HG03460 (cell line): ENCODE results near the gene MAP7D3.

Experiments
- ATAC-seq: cut with Tn5 transposase; IDR thresholded peaks from one replicate; pipeline ENCODE4 v1.9.1; 2021; ENCODE audit not compliant: unreplicated experiment

MAP7D3 gene

DNA sequence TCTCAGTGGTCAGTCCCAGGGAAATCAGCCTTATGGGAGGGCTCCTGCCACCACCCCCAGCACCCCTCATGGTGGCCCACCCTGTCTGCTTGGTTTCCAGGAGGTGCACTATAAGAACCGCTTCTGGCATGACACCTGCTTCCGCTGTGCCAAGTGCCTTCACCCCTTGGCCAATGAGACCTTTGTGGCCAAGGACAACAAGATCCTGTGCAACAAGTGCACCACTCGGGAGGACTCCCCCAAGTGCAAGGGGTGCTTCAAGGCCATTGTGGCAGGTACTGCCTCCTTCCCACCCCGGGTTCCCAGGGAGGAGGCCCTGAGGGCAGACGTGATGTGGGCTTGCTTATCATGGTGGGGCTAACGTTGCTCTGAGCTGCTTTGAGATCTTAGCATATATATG lies 44.3 kb downstream of the MAP7D3 start:
- ATAC-seq = no peak

DNA sequence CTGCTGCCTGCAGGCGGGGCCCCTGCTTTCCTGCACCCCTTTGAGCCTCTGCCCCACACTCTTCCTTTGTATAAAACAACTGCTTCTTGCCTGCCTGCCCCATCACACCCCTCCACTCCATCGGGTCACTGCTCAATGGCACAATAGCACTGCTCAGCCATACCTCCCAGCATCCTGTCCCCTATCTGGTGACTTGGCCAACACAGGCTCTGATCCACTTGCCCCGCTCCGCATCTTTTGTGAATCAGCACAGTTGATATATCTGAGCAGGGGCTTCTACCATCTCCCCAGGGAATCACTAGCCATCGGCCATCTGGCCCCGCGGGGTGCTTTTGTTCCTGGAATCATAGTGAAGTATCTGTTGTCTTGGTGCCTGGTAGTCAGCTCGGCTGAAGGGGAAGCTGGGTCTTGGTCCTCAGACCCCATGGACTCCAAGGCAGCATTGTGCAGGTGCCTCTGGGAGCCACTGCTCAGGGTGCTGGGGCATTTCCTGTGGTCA lies 45.3 kb downstream of the MAP7D3 start:
- no peak for ATAC-seq

DNA sequence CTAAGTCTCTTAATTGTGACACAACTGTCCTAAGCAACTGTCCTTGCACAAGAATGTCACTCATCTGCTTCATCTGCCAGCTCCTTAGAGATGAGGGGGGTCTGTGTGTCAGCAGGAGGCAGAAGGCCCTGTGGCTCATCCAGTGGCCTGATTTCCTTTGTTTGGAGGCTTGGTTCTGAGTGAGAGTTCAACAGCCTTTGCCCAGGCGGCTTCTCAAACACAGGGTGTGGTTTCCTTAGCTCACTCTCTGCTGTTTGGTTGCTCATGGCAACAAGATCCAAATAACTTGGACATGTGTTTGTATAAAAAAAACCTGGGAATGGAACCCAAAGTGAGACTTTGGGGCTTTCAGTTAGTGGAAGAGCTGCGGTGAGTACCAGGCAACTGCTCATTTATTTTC lies 46.6 kb downstream of the MAP7D3 start:
- ATAC-seq = no peak

DNA sequence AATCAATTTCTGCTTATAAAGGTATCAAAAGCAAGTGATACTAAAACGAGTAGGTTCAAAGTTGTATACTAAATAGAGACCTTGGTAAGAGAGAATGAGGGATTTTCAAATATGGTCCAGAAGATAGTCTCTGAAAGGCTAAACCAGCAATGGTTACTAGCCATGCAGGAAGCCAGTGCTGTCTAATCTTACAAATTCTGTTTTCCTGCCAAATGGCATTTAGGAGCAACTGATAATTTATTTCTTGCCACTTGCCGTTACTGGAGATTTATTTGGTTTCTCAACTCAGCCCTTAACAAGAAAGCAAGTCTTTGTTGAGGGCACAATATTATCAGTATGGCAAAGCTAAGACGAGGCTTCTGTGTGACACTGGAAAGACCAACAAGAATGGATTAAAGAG lies 47.2 kb downstream of the MAP7D3 start:
- no peak for ATAC-seq

DNA sequence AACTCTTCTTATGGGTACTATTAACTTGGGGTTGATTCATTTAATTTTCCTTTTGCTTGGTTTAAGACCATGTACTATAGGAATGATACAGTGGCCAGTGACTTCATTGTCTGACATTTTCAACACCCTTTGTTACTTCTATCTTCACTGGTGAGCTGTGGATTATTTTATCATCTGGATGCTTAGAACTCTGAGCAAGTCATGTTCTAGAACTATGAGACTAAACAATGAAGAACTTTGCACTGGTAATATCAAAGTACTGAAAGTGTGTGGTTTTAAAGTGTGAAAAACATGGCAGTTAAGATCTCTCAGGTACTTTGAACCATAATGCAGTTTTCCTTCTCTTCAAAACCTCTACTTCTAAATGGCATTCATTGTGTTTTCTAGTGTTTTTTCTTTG lies 47.8 kb downstream of the MAP7D3 start:
- no peak for ATAC-seq

DNA sequence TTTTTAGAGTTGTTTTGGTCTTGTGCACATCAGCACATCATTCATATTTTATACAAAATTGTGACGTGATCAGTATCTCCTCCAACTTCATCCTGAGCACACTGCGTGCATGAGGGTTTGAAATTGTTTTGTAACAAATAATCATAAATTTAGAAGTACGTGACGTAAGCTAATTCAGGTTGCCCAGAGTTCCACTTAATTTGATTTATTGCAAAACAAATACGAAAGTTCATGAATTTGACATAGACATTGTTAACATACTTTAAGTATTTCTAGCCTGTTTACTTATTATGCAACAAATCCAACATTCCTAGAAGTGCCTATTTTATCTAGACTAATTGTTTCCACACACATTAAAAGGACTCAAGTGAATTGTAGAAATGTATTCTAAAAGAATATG lies 48.3 kb downstream of the MAP7D3 start:
- ATAC-seq = no peak

DNA sequence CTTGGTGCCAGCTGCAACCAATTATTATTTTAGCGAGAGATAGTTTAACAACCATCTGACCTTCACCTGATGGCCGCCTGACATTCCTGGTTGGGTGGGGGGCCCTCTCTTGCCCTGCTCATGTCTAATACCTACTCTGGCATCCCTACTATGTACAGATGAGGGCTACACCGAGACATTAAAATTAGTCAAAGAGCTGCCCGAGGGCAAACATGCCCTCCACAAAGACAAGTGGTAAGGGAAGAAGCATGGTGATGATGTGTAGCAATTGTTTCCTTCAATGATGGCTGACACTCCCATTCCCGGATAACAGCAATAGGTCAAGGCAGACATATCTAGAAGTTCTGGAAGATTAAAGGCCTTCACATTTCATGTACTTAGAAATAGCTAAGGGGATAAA lies 49.6 kb downstream of the MAP7D3 start:
- ATAC-seq = no peak

DNA sequence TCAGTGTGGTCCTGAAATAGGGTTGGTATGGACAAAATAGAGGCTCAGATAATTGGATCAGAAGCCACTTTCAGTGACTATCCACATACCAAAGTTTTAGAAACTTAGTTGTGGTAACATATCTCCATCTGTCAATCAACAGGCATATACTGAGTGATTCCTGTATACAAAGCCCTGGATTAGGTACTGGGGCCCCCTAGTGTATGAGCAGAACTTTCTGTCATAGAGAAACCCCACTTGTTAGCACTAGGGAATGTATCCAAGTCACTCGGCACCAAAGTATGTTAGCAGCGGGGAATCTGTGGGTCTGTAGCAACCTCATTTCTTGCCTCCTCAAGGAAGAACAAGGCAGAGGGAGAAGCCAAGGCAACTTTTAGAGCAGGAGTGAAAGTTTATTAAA lies 50.7 kb downstream of the MAP7D3 start:
- ATAC-seq = no peak

DNA sequence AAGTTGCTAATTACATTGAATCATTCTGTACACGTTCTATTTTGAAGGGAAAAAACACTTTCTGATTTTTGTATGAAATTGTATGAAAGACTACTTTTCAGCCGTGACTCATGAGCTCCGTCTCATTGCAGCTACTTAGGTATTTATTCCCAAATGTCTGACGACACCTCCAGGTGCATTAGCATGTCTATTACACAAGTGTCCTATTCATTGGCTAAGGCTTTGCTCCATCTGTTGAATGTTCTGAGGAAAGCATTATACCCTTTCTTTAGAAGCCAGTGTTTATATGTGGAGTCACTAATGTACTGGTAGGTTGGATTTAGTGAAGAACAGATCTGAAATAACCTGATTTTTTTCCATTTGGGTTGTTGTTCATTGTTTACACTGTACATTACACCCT lies 51.8 kb downstream of the MAP7D3 start:
- ATAC-seq = no peak

DNA sequence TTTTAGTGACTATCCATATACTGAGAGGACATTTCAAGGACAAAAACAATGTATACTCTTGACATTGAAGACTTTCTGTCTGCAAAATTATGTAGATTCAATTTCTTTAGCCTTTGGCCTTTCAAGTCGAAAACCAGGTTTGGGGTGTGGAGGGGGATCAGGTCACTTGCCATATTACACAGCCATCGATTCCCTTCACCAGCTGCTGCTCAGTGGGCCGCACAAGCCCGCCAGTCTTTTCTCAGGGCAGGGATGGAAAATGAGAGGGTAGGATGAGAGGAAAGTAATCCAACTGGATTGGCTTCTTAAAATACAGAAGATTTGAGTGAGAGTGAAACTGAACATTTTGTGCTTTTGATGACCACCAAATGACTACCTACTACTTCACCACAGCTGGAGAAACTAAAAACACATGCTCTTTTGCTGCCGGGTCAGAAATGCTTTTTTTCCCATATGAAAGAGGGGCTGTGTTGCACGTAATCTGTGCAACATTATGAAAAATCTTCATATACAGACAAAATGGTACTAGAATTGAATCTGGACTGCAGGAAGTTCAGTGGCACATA lies 52.4 kb downstream of the MAP7D3 start:
- no peak for ATAC-seq

DNA sequence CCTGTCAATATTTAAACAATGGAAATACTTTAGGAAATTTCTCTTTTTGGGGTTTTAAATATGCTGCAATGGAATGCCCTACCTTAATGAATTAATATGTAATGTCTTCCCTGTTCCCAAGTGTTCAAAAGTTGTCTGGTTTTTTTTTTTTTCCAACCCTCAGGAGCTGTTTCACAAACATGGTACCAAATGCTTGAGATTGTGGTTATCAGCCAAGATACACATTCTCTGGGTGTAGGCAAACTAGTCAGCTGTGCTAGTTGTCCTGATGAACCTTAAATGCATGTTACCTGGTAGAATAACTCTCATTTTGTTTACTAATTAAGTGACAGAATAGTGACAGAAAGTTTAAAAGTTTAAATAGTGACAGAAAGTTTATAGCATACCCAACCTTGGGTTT lies 53.2 kb downstream of the MAP7D3 start:
- ATAC-seq = no peak

DNA sequence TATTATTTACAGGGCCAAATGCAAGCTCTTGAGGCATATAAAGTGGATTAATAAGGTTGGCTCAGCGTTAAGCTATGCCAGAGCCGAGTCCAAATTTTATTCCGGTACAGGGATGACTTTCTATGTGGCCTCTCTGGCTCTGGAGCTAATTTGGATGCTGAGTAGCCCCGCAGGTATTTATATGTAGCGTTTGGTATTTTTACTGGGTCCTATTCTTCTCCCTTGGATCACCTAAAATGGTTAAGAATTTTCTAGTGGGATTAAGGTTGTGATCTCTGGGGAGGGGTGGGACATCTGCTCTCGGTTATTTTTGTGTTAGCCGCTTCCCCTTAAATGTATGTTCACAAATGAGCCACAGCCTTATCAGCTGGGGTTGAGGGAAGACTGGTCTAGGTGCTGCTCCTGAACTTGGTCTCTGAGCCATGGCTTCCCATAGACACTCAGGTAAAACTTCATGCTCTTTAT lies 54.5 kb downstream of the MAP7D3 start:
- no peak for ATAC-seq

DNA sequence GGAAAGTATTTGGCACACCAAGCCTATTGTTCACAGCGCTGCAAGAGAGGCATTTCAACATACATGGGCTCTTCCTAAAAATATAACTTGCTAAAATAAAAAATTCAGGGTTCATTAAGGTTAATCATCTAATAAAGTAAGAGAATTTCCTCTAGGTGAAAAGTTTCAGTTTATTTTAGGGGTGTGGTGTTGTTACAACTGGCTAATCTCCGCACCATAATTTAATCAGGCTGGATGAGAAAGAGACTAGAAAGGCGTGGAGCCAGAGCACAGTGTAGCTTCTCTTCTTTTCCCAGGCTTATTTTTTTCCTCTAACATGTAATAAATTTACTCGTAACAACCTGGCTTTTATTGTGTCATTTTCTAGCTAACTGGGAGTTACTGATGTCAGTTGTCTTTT lies 56.0 kb downstream of the MAP7D3 start:
- ATAC-seq = no peak

DNA sequence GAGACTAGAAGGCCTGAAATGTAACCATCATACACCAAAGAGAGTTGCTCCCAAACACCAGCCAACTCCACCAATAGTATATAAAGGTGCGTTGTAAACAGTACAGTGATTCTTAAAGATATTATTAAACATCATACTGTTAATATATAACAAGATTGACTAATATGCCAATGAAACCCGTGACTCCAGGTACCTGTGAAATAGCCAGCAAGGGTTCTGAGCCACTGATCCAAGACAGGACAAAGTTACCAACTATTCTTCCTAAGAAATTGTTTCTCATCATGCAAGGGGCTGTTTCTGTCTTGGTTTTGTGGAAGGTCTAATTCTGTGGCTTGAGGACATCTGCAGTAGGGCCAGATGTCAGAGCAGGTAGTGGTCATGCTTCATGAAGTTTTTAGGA lies 56.7 kb downstream of the MAP7D3 start:
- no peak for ATAC-seq

DNA sequence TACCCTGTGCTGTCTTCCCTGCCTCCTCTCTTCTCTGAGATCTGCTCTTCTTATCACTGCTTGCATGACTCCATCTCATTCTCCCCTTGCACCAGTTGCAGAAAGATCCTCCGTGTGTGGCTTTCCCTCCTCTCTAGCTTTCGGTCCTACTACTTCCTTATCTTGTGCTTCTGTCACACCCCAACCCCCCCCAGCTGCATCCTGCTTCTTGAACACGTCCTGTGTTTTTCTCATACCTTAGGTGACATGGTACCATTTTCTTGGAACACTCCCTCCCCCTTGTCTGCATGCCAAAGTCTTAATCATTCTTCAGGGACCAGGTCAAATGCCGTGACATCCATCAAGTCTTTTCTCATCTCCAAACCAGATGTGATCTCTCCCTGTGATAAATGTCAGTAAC lies 57.4 kb downstream of the MAP7D3 start:
- ATAC-seq = no peak

DNA sequence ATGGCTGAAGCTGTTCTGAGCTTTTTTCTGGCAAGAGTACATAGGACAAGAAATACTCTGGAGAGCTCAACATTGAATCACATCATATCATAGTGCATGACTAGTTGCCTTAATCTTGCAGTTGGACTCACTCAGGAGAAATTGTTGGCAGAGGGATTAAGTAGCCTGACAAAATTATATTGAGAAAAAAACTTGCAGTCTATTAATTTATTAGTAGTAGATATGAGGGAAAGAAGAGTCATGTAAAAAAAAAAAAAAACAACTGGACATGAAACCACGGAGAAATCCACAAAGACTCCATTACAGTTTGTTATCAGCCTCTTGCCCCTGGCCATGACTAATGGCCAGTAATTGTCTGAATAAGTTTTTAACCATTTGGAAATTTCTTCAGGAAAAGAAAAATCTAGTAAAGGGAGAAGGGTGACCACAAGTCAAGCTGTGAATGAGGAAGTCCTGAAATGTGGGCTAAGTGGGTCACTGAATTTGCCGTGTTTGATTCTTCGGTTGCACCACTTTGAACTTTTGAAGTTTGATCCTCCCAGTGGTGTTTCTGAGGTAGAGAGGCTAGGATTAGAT lies 58.3 kb downstream of the MAP7D3 start:
- ATAC-seq = no peak

DNA sequence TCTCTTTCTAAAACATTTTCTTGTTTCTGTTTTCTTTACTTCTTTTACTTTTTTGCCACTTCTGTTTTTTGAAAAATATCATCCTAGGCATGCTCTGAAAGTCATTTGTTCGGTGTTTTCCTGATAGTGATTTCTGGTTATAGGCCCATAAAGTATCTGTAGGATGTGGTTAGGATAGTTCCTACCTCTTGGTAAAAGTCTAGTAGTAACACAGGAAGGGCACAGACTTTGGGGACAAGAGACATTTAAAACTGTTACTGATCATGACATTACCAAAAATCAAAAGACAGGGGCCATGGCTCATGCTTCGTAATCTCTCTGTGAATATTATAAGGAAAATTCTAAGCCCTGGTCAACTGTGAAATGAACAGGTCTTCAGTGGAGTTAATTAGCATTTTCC lies 59.1 kb downstream of the MAP7D3 start:
- ATAC-seq = no peak

DNA sequence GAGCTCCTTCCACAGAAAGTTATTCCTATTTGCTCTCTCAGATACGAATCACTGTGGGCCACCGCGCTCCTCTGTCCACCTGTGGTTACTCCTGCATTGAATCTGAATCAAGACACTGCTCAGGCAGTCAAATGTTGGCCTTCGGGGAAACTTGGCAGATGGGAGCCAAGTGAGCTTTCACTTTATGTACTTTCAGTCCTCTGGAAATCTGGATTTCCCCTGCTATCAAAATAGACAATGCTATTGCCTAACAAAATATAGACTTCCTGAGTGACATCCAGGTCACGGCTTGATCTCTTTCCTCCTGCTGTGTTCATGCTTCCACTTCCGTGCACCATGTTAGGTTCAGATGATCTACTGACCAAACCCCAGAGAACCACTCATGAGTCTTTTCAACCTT lies 60.0 kb downstream of the MAP7D3 start:
- ATAC-seq = no peak

DNA sequence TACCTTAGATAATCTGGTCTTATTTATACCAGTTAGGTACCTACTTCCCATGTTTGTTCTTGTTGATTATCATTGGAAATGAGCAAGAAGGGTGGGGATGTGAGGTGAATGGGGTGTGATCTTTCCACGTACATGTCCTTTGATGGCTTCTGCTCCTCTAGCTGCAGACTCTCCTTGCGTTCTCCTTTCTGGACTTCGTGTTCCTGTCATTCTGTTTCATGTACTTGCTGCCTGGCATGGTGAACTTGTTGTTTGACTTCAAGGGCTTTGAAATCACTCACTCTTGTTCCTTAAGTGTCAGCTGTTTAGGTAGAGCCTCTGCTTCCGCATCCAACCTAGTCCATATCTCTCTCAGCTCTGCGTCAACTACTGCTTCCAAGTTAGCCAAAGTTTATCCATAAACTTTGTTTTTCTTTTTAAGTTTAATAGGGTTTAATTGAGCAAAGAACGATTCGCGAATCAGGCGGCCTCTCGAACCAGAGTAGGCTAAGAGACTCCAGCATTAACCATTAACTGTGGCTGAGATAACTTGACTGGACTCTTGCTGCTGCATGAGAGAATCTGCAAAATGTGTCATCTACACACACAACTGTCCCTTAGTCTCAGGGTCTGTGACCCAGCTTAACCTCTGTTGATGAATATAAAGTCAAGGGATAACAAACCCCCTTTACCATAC lies 61.0 kb downstream of the MAP7D3 start:
- ATAC-seq = no peak

DNA sequence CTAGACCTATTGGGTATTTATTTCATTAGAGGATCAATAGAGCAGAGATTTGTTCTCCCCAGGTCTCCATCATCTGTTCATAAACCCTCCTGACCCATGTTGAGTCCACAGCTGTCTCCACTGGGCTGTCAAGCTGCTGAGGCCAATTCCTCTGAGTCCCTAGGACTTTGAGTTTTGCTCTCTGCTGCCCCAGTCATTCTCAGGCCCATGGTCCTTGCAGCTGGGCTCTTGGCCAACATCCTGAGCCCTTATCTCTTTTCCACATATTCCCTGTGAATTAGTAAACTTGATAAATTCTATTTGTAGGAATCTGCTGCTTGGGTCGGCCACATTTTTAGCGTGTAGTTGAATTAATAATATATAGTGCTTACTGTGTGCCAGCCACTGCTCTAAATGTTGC lies 62.0 kb downstream of the MAP7D3 start:
- ATAC-seq = no peak

DNA sequence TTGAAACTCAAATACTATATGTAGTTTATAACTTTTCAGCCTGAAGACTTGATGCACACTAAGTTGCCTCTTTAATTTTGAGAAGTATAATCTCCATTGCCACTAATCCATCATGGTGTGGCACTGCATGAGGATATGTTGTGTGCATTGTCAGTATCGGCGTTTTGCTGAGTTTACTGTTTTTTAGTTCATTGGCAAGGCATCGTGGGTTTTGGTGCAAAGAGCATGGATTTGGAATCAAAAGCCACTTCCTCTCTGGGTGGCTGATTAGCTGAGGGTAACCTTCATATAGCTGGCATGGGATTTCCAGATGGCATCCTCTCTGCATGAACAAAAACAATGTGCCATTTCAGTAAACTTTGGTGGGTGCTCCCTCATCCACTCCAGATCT lies 65.2 kb downstream of the MAP7D3 start:
- no peak for ATAC-seq

DNA sequence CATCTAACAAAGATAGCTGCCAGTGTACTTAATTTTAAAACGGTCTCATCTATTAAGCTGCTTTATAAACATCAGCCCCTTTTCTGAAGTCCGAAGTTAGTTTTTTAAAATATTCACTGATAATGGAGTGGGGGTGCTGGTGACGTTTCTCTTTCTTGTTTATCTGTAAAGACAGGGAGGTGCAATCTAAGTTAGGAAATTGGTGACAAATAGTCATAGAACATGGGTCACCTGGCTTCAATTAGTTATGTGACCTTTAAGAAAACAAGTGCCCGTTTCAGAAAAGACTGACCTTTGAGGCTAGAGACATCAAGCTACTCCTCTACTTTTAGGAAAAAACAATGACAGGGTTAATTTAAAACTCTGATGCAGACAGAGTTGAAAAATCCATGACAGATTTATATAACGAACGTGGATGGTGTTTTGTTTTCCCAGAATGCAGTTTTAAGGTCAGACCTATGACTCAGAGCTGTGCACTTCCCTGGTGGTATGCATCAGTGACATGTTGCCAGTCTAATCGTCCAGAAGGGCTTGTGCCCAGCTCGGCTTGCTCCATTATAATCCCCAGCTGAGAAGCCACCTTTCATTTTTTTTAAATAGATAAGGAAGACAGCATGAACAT lies 65.7 kb downstream of the MAP7D3 start:
- no peak for ATAC-seq
